GM21737 (cell line): Measurements from ENCODE around the gene VWA8.

Experiments used
- ATAC-seq: cut with Tn5 transposase; IDR thresholded peaks from one replicate; pipeline ENCODE4 v1.9.1; 2021; ENCODE audit warnings: mild to moderate bottlenecking, moderate library complexity; ENCODE audit not compliant: unreplicated experiment

VWA8 gene

GRCh38 chr13:41960637-41961465 lies at the start of gene VWA8:
Gene VWA8, minus strand, starts transcription at chr13:41961109. Its CDS starts 94 bp downstream, at chr13:41961015.
- peak; percentile 71 for ATAC-seq

DNA sequence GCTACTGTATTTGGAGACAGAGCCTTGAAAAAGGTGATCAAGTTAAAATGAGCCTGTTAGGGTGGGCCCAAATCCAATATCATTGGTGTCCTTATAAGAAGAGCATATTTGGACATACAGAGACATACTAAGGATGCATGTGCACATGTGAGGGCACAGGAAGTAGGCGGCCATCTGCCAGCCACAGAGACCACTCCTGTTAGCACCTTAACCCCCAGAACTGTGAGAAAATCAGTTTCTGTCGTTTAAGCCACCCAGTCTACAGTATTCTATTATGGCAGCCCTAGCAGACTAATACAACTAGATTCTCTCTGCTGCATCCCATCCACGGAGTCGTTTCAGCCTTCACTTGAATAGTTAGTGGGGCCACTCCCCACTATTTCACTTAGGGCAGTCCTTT lies 48.1 kb upstream of the VWA8 start:
- ATAC-seq, result no peak

- no peak for ATAC-seq
Observed at GRCh38 chr13:42007844-42008243, 46.9 kb upstream of the VWA8 start.

DNA sequence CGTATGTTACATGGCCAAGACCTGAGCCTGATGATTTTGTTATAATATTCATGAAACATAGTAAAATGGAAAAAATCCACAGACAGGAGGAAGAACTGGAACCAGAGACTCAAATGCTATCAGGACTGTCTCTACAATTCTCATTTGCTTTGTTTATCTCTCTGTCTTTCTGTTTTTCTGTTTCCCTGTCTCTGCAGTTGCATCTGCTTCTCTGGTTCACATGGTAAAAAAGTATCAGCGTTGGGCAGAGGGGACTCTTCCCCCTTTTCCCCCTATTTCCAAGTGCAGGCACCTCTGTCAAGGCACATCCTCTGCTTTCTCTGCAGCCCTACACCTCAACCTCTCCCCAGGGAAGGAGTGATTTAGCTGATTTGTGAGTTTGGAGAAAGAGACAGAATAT lies 41.2 kb upstream of the VWA8 start:
- no peak for ATAC-seq

- no peak for ATAC-seq
Observed at GRCh38 chr13:42001580-42001979, 40.7 kb upstream of the VWA8 start.

- ATAC-seq, result no peak
Observed at GRCh38 chr13:42000846-42001245, 39.9 kb upstream of the VWA8 start.

DNA sequence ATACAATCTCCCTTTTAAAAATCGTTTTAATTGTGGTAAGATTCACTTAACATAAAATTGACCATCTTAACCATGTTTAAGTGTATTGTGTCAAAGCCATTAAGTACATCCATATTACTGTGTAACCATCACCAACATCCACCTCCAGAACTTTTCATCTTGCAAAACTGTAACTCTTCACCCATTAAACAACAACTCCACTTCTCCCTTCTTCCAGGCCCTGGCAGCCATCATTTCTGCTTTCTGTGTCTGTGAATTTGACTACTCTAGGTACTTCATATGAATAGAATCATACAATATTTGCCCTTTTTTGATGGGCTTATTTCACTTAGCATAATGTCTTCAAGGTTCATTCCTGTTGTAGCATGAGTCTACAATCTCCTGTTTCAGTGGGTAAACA lies 36.5 kb upstream of the VWA8 start:
- no peak for ATAC-seq

GRCh38 chr13:41995946-41996345 lies 35.0 kb upstream of the VWA8 start:
- ATAC-seq, result no peak

DNA sequence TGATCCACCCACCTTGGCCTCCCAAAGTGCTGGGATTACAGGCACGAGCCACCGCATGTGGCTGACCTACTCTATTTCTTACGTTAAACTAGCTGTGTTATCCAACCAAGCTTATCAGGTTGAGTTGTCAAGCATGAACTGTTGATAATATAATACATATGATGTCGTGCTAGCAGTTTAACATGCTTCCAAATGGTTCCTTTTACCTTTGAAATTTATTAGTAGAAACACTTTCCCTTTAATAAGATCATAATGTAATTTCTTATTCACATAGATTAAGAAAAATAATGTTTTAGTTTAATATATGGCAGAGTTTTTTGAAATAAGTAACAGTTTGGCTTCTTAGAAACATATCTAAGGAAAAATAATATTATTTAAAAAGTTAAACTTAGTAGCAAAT lies 34.4 kb upstream of the VWA8 start:
- no peak for ATAC-seq

GRCh38 chr13:41994696-41995095 lies 33.8 kb upstream of the VWA8 start:
- ATAC-seq, result no peak

- no peak for ATAC-seq
Observed at GRCh38 chr13:41991936-41992335, 31.0 kb upstream of the VWA8 start.

DNA sequence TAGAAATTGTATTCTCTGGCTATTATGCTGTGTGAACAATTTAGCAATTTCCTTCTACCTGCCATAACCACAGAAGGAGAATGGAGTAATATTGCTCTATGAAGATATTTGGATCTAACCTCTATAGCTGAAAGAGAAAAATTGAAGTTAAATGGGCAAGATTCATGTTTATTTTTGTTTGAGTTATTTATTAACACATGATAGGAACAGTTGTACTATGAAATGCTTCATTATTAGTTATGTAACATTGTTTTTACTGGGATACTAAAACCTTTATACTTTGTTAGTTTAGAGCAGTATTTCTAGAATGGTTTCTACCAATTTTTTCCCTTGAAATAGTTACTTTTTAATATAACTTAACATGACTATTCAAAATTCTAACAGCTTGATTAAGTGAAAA lies 27.3 kb upstream of the VWA8 start:
- no peak for ATAC-seq

GRCh38 chr13:41985788-41986508 lies 25.0 kb upstream of the VWA8 start:
- no peak for ATAC-seq

DNA sequence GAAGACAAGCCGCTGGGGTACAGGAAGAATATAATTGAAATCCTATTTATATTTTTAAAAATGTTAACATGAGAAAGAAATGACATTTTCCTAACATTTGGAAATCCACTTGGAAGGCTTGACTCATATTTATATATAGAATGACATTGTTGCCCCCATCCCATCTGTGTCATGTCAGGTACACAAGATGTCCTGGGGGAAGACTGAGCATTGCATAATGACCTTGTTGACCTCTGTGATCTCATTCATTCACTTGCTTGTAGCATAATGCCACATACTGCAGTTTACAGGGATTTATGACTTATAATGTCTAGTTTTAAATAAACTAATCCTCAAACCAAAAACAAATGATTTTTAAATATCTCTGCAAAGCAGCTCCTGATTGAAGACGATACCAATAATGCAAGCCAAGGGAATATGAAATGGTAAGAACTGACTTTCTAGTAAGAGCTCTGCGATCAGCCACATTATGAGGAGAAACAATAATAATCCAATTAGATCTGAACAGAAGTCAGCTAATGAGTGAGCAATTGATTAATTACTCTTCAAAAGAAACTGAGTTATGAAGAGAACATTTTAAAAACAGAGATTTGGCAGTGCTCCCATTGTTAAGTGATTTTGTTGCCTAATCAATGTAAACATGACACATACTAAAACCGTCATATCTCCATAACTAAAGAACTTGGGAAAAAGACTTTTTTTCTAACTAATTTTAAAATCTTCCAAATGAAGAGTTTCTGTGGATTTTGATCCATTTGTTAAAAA lies 21.2 kb upstream of the VWA8 start:
- ATAC-seq, result no peak

GRCh38 chr13:41978007-41978406 lies 17.1 kb upstream of the VWA8 start:
- no peak for ATAC-seq

GRCh38 chr13:41976476-41976875 lies 15.6 kb upstream of the VWA8 start:
- ATAC-seq, result no peak

- ATAC-seq, result no peak
Observed at GRCh38 chr13:41974262-41974900, 13.5 kb upstream of the VWA8 start.

DNA sequence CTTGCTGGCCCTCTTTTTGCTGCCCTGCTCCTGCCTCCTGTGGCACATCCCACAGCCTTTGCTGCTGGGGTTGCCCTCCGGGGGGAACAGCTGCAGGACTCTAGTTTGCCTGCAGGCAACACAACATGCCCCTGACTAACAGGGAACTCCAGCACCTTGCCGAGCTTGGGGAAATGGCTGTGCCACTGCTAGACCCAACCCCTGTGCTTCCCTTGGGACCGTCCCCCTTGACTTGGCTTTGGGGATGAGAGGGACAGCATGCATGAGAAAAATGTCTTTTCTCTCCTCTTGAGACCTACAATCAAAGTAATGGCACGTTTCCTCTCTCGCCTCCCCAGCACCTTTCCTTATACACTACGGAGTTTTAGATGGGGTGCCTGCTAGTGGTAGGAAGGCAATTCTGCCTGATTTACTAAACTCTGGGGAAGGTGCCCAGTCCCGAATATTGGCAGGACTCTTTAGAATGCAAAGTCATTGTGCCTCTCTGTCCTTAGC lies 12.4 kb upstream of the VWA8 start:
- ATAC-seq, result no peak

DNA sequence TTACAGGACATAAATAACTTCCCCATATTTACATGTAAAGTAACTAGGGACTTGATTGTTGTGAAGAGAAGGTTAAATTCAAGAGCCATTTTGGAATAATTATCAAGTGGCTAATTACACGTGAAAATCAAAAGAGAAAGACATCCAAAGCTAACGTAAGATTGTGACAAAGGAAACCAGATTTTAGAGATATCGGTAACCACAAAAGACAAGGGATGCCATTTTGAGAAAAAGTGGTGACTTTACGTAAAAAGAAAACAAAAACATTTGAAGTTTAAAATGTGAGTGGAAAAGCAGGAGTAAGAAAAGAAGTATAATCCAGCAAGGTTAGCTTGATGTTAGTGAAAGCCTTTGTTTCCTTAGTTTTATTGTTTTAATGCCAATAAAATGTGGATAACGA lies 10.9 kb upstream of the VWA8 start:
- no peak for ATAC-seq

DNA sequence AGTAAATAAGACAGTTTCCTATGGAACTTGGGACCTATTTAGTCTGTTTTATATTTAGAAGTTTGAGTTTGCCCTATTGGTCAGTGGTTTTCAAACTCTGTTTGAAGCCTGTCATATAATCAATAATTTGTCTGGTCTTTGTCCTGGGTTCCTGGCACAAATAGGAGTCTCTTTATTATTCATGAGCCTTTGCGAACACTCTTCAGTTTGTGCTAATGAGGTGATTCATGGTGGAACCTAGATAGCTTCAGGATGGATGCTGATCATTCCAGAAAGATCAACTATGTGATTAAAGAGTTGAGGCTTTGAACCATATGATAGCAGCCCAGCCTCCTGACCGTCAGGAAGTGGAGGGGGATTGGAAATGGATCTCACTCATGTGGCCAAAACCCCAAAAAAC lies 10.0 kb upstream of the VWA8 start:
- no peak for ATAC-seq

DNA sequence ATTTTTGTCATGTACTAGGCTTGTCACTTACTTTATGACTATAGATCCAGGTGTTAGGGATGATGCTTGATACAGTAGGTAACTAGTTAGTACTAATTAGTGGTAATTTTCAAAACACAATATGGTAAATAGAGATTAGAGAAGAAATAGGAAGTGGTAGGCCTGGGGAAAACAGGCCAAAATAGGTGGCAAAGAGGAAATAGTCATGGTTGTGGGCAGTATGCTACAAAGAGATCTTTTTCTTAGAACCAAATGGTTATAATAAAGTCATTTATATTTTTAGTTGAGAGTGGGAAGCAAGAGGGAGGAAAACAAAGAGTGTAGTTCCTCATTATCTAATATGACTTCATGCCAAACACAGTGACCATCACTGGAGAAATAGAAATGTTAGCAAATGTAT lies 9.1 kb upstream of the VWA8 start:
- no peak for ATAC-seq
